ENCODE results near the gene RAB6B.

GRCh38 chr3:133943639-133944141, 48.0 kb upstream of the RAB6B start:
- TF ChIP-seq EZH2 (IDR thresholded peaks at IDR 0.05; ENCODE audit: low read length, missing control alignments), result no peak
- TF ChIP-seq CTCF (conservative IDR thresholded peaks at IDR 0.05 in 1 of 2, IDR thresholded peaks at IDR 0.05 in 1 of 2; ENCODE audit: low read depth in 1 of 2, low read length in 2 of 2), result no peak
